Hepatocyte (in vitro differentiated cells): ENCODE measurements around the gene IGSF6.

Experiments
- EZH2 ChIP-seq: fragments of 200-600 bp; sonication (generic); IDR thresholded peaks from 2 replicates; pipeline ENCODE4 v1.6.1; 2016; ENCODE audit warnings: antibody characterized with exemption, mild to moderate bottlenecking, borderline replicate concordance
- EZH2phosphoT487 ChIP-seq: fragments of 200-600 bp; sonication (generic); IDR thresholded peaks from one replicate; pipeline ENCODE4 v1.6.1; 2018; ENCODE audit warnings: antibody characterized with exemption, mild to moderate bottlenecking, low read depth, moderate library complexity; ENCODE audit not compliant: unreplicated experiment, severe bottlenecking
- TF ChIP-seq, protein P1 (sequence below): fragments of 200-600 bp; sonication (generic); IDR thresholded peaks from 2 replicates; pipeline ENCODE4 v1.5.1; 2016; ENCODE audit warnings: antibody characterized with exemption, mild to moderate bottlenecking; ENCODE audit not compliant: poor library complexity

DNA sequence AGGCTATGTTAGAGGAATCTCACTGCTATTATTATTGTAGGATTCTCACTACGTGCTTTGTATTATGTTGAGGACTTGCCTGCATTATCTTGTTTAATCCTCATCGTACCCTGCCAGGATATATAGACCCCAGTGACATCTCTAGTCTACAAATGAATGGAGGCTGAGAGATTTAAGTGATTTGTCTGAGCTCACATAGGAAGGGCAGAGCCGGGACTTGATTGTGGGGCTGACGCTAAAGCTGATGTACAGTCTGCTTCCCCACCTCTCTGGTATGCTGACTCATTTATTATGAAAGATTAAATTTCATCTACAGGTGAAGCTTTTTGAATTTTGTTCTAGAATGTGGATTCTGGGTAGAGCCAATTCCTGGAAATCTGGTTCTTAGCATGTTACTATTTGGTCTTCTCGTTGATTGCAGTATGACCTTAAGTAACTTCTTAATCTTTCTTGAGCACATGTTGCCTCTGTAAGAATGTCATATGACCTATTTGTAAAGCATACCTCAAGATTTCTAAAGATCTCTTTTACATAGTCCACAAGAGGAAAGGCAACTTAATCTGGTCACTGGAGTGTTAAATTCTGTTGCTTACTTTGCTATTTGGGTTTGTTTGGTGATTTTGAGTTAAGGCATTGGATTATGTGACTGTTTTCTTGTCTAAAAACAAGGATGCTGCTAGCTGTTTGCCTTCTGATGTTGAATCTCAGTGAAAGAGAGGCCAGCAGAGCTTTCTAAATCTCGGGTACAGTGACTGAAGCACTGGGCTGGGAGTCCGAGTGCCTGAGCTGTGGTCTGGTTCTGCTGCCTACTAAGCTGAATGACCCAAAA, 40.6 kb downstream of the IGSF6 start:
- TF ChIP-seq, protein P1, sequence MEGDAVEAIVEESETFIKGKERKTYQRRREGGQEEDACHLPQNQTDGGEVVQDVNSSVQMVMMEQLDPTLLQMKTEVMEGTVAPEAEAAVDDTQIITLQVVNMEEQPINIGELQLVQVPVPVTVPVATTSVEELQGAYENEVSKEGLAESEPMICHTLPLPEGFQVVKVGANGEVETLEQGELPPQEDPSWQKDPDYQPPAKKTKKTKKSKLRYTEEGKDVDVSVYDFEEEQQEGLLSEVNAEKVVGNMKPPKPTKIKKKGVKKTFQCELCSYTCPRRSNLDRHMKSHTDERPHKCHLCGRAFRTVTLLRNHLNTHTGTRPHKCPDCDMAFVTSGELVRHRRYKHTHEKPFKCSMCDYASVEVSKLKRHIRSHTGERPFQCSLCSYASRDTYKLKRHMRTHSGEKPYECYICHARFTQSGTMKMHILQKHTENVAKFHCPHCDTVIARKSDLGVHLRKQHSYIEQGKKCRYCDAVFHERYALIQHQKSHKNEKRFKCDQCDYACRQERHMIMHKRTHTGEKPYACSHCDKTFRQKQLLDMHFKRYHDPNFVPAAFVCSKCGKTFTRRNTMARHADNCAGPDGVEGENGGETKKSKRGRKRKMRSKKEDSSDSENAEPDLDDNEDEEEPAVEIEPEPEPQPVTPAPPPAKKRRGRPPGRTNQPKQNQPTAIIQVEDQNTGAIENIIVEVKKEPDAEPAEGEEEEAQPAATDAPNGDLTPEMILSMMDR: no peak
- TF ChIP-seq EZH2: no peak
- no peak for TF ChIP-seq EZH2phosphoT487
